ENCODE results near the gene CAPG. TPM values are rescaled to one million over a fixed set of nuclear protein-coding genes. Genes with fewer than 3 reads are reported as not detected.

CAPG gene
- total RNA-seq (2021): 117 to 139 TPM (median 131 TPM) in 3 replicates
- Bru-seq, nascent RNA: percentile 54 among the genes with signal in this experiment
- long read RNA-seq, experiment 1, transcript CAPG-201 (10 exons, 1,442 nt): minor isoform, 17 of 193 reads
- long read RNA-seq, experiment 1, transcript CAPG-204 (10 exons, 1,151 nt): major isoform, 148 of 193 reads
- long read RNA-seq, experiment 1, partial matches to known transcripts: 16 of 193 reads
- long read RNA-seq, experiment 1, other reads (novel, unspliced or antisense): 11 of 193 reads
- long read RNA-seq, experiment 2, transcript CAPG-201 (10 exons, 1,442 nt): major isoform, 6 of 125 reads
- long read RNA-seq, experiment 2, partial matches to known transcripts: 43 of 125 reads
- long read RNA-seq, experiment 2, other reads (novel, unspliced or antisense): 75 of 125 reads
- long read RNA-seq, experiment 3, transcript CAPG-201 (10 exons, 1,442 nt): minor isoform, 27 of 176 reads
- long read RNA-seq, experiment 3, transcript CAPG-204 (10 exons, 1,151 nt): major isoform, 120 of 176 reads
- long read RNA-seq, experiment 3, partial matches to known transcripts: 8 of 176 reads
- long read RNA-seq, experiment 3, other reads (novel, unspliced or antisense): 21 of 176 reads

- 0 out of 2 replicates have a peak, but pooled peaks cover under 1% of the 10 kb centered on the region for H3K36me3 Mint-ChIP-seq
- ChIA-PET CTCF (interaction anchor here (0.6 to 1.5 kb wide), 3 partner anchors 71 to 129 kb away, joined by 4 to 5 read pairs (median 4); partner anchors contain the start of gene MAT2A), POLR2A (interaction anchor here (1.0 kb wide), 1 partner anchor 9 kb away, joined by 3 read pairs; no protein-coding TSS in a partner anchor)
- H3K9me3 Mint-ChIP-seq: no peaks in the 10 kb centered on the region
- peak within 1 kb of the TSS; percentile 73 for H3K27ac Mint-ChIP-seq
- peaks cover 57% of the 10 kb centered on the region for H3K4me1 Mint-ChIP-seq
- H3K27me3 Mint-ChIP-seq (ENCODE audit: low read depth): no peaks in the 10 kb centered on the region
- TF ChIP-seq ATF2 (CRISPR knock-in tag; IDR thresholded peaks at IDR 0.05; ENCODE audit: borderline replicate concordance, low read depth) (no peak), PRRX2 (CRISPR knock-in tag; IDR thresholded peaks at IDR 0.05) (no peak), ATF3 (CRISPR knock-in tag; conservative IDR thresholded peaks at IDR 0.05) (no peak), SP1 (CRISPR knock-in tag; conservative IDR thresholded peaks at IDR 0.05) (0 out of 2 replicates have a peak, but pooled peaks have one; percentile 34), ZNF317 (CRISPR knock-in tag; IDR thresholded peaks at IDR 0.05; ENCODE audit: borderline replicate concordance, low read depth) (no peak), GTF2I (CRISPR knock-in tag; conservative IDR thresholded peaks at IDR 0.05) (no peak), ZNF416 (CRISPR knock-in tag; IDR thresholded peaks at IDR 0.05) (no peak), MXD4 (CRISPR knock-in tag; IDR thresholded peaks at IDR 0.05; ENCODE audit: borderline replicate concordance) (no peak), NR3C1 (CRISPR knock-in tag; conservative IDR thresholded peaks at IDR 0.05; ENCODE audit: low read depth) (no peak), ZNF281 (CRISPR knock-in tag; IDR thresholded peaks at IDR 0.05) (0 out of 2 replicates have a peak, but pooled peaks have one; percentile 23)
- DNase-seq (ENCODE audit: low spot score): peak; percentile 47
- ATAC-seq: peak; percentile 12
- peak within 1 kb of the TSS; percentile 48 for H3K4me3 Mint-ChIP-seq
These were observed at the start of gene CAPG for GRCh38 chr2:85409845-85410583. CAPG (minus strand) TSS chr2:85410366; CDS start chr2:85402145, 8,221 bp downstream.

GRCh38 chr2:85459771-85460170, 49.6 kb upstream of the CAPG start:
- no peak for ATAC-seq
- H3K36me3 Mint-ChIP-seq: no peaks in the 10 kb centered on the region
- H3K27ac Mint-ChIP-seq: no peak overlapping the region
- TF ChIP-seq TP53 (CRISPR knock-in tag; IDR thresholded peaks at IDR 0.05) (no peak), ZNF121 (CRISPR knock-in tag; IDR thresholded peaks at IDR 0.05) (no peak), ZBTB21 (CRISPR knock-in tag; IDR thresholded peaks at IDR 0.05; ENCODE audit: borderline replicate concordance) (no peak), USF1 (CRISPR knock-in tag; IDR thresholded peaks at IDR 0.05) (no peak), ZNF425 (CRISPR knock-in tag; conservative IDR thresholded peaks at IDR 0.05) (no peak), IRF2 (CRISPR knock-in tag; IDR thresholded peaks at IDR 0.05; ENCODE audit: borderline replicate concordance, low read depth) (no peak), HMGXB4 (CRISPR knock-in tag; IDR thresholded peaks at IDR 0.05) (no peak), ATF1 (CRISPR knock-in tag; IDR thresholded peaks at IDR 0.05) (no peak), ZNF671 (CRISPR knock-in tag; IDR thresholded peaks at IDR 0.05) (no peak)
- peaks cover 6% of the 10 kb centered on the region; the same call in 1 of the 2 replicates for H3K9me3 Mint-ChIP-seq
- peaks cover 47% of the 10 kb centered on the region for H3K4me1 Mint-ChIP-seq
- CTCF ChIA-PET: no interaction called here
- POLR2A ChIA-PET: no interaction called here
- no peak overlapping the region for H3K4me3 Mint-ChIP-seq
- peaks cover 35% of the 10 kb centered on the region for H3K27me3 Mint-ChIP-seq (ENCODE audit: low read depth)
- DNase-seq (ENCODE audit: low spot score): no peak

Measured in WTC11 (cell line).